ENCODE measurements around the gene HTR1E. TPM values are rescaled to one million over a fixed set of nuclear protein-coding genes. Genes with fewer than 3 reads are reported as not detected.
"Not testable (repeated sequence)": the region's sequence is repeated elsewhere in the genome, so short reads cannot be mapped to it uniquely, and the experiment has no call there.

The HTR1E gene, protein sequence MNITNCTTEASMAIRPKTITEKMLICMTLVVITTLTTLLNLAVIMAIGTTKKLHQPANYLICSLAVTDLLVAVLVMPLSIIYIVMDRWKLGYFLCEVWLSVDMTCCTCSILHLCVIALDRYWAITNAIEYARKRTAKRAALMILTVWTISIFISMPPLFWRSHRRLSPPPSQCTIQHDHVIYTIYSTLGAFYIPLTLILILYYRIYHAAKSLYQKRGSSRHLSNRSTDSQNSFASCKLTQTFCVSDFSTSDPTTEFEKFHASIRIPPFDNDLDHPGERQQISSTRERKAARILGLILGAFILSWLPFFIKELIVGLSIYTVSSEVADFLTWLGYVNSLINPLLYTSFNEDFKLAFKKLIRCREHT
- total RNA-seq (not detected), total RNA-seq (0 to 0.12 (median 0) reads per million in 172 experiments)
- polyA plus RNA-seq (2013, experiment 1 of 2), result not detected
- not detected for polyA plus RNA-seq (2013, experiment 2 of 2)

GRCh38 chr6:86937219-86938079 is at the start of gene HTR1E:
HTR1E (plus strand) TSS chr6:86937528; CDS start chr6:87015335, 77,807 bp downstream.
- H3K27me3 Mint-ChIP-seq, result peaks cover 66% of the 10 kb centered on the region
- POLR2A ChIA-PET, result no interaction called here

GRCh38 chr6:86888301-86888700 is 49.0 kb upstream of the HTR1E start:
- H3K27ac Mint-ChIP-seq, result no peak overlapping the region
- H3K27me3 ChIP-seq (ENCODE audit: control insufficient read depth in 1 of 2, insufficient read depth in 2 of 2, low read length in 2 of 2), result peaks cover 0 to 3% of the 10 kb centered on the region in 2 experiments
- peaks cover 6 to 7% of the 10 kb centered on the region in 2 experiments for H3K9me3 ChIP-seq (ENCODE audit: control insufficient read depth in 1 of 2, insufficient read depth in 1 of 2, low read length in 2 of 2)
- H3K36me3 ChIP-seq (ENCODE audit: insufficient read depth, low read length), result no peaks in the 10 kb centered on the region
- no peak for ATAC-seq (ENCODE audit: poor library complexity)
- H3K36me3 Mint-ChIP-seq (ENCODE audit: low read depth), result no peaks in the 10 kb centered on the region
- no peak for DNase-seq
- H3K9me3 Mint-ChIP-seq, result peaks cover 5% of the 10 kb centered on the region
- ChIA-PET POLR2A (no interaction called here), CTCF (no interaction called here)
- no peaks in the 10 kb centered on the region for H3K4me1 ChIP-seq (ENCODE audit: insufficient read depth, low read length)
- intact Hi-C loops (cut with DNase I, micrococcal nuclease), result no loop called here
- H3K27me3 Mint-ChIP-seq, result no peaks in the 10 kb centered on the region
- H3K4me3 ChIP-seq (ENCODE audit: low read length), result no peak overlapping the region
- no peaks in the 10 kb centered on the region for H3K4me1 Mint-ChIP-seq (ENCODE audit: low read depth)
- H3K4me3 Mint-ChIP-seq, result no peak overlapping the region
- H3K27ac ChIP-seq (ENCODE audit: low read depth in 1 of 2, low read length in 2 of 2), result no peak overlapping the region
- TF ChIP-seq, protein P1, sequence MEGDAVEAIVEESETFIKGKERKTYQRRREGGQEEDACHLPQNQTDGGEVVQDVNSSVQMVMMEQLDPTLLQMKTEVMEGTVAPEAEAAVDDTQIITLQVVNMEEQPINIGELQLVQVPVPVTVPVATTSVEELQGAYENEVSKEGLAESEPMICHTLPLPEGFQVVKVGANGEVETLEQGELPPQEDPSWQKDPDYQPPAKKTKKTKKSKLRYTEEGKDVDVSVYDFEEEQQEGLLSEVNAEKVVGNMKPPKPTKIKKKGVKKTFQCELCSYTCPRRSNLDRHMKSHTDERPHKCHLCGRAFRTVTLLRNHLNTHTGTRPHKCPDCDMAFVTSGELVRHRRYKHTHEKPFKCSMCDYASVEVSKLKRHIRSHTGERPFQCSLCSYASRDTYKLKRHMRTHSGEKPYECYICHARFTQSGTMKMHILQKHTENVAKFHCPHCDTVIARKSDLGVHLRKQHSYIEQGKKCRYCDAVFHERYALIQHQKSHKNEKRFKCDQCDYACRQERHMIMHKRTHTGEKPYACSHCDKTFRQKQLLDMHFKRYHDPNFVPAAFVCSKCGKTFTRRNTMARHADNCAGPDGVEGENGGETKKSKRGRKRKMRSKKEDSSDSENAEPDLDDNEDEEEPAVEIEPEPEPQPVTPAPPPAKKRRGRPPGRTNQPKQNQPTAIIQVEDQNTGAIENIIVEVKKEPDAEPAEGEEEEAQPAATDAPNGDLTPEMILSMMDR (IDR thresholded peaks at IDR 0.05), result no peak

More at GRCh38 chr6:86937219-86938079, at the start of gene HTR1E:
- no peak within 1 kb of the TSS for H3K4me3 Mint-ChIP-seq
- H3K36me3 Mint-ChIP-seq (ENCODE audit: low read depth), result no peaks in the 10 kb centered on the region
- no peak within 1 kb of the TSS for H3K27ac Mint-ChIP-seq
- intact Hi-C loops (cut with DNase I, micrococcal nuclease), result no loop called here
- Histone ChIP-seq H3K4me3 (ENCODE audit: low read length) (no peak within 1 kb of the TSS), H3K27me3 (ENCODE audit: control insufficient read depth in 1 of 2, insufficient read depth in 2 of 2, low read length in 2 of 2) (peaks cover 25 to 36% of the 10 kb centered on the region in 2 experiments), H3K27ac (ENCODE audit: low read depth in 1 of 2, low read length in 2 of 2) (no peak within 1 kb of the TSS), H3K9me3 (ENCODE audit: control insufficient read depth in 1 of 2, insufficient read depth in 1 of 2, low read length in 2 of 2) (peaks cover 0 to 12% of the 10 kb centered on the region in 2 experiments), H3K4me1 (ENCODE audit: insufficient read depth, low read length) (no peaks in the 10 kb centered on the region), H3K36me3 (ENCODE audit: insufficient read depth, low read length) (no peaks in the 10 kb centered on the region)
- DNase-seq, result no peak
- H3K9me3 Mint-ChIP-seq, result no peaks in the 10 kb centered on the region
- CTCF ChIA-PET, result no interaction called here
- TF ChIP-seq, protein P1 (IDR thresholded peaks at IDR 0.05), result no peak
- no peak for ATAC-seq (ENCODE audit: poor library complexity)
- H3K4me1 Mint-ChIP-seq (ENCODE audit: low read depth), result no peaks in the 10 kb centered on the region

DNA sequence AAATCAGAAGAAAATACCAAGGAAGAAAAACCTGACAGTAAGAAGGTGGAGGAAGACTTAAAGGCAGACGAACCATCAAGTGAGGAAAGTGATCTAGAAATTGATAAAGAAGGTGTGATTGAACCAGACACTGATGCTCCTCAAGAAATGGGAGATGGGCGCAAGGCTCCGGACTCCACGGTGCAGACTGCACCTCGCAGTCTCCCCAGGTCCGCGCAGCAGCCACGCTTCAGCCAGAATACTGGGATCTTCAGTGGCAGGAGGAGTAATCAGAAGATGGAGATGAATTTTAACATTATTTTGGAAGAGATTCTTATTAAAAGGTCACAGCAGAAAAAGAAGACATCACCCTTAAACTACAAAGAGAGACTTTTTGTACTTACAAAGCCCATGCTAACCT is 40.1 kb upstream of the HTR1E start:
- H3K4me3 ChIP-seq (ENCODE audit: low read length); H3K4me1 ChIP-seq (ENCODE audit: insufficient read depth, low read length); H3K27me3 ChIP-seq (ENCODE audit: control insufficient read depth in 1 of 2, insufficient read depth in 2 of 2, low read length in 2 of 2); H3K27ac Mint-ChIP-seq; H3K36me3 Mint-ChIP-seq (ENCODE audit: low read depth); H3K27ac ChIP-seq (ENCODE audit: low read depth in 1 of 2, low read length in 2 of 2); H3K9me3 Mint-ChIP-seq; intact Hi-C loops (cut with DNase I, micrococcal nuclease); POLR2A ChIA-PET; H3K4me3 Mint-ChIP-seq; H3K4me1 Mint-ChIP-seq (ENCODE audit: low read depth); ATAC-seq (ENCODE audit: poor library complexity); H3K36me3 ChIP-seq (ENCODE audit: insufficient read depth, low read length); DNase-seq; H3K27me3 Mint-ChIP-seq; CTCF ChIA-PET: not testable (repeated sequence)
- peaks cover 0 to 13% of the 10 kb centered on the region in 2 experiments for H3K9me3 ChIP-seq (ENCODE audit: control insufficient read depth in 1 of 2, insufficient read depth in 1 of 2, low read length in 2 of 2)

Data from CD4-positive, alpha-beta T cell (primary cell).